GM12891 (cell line): ENCODE data around the gene FGF8.

Experiments
- PAX5 ChIP-seq: IDR thresholded peaks from 2 replicates; pipeline ENCODE4 v1.6.1; 2011; ENCODE audit warnings: low read length, moderate library complexity, mild to moderate bottlenecking; ENCODE audit not compliant: insufficient read depth, severe bottlenecking
- POLR2A ChIP-seq: IDR thresholded peaks from 2 replicates; pipeline ENCODE4 v1.6.1; 2011; ENCODE audit warnings: low read depth, low read length, control low read depth
- POLR2AphosphoS5 ChIP-seq: IDR thresholded peaks from 2 replicates; pipeline ENCODE4 v1.6.1; 2011; ENCODE audit warnings: low read depth, low read length, control low read depth
- TAF1 ChIP-seq: IDR thresholded peaks from 2 replicates; pipeline ENCODE4 v1.6.1; 2011; ENCODE audit warnings: low read depth, low read length, control low read depth

- TF ChIP-seq POLR2AphosphoS5 (no peak), POLR2A (no peak), TAF1 (no peak), PAX5 (no peak)
Measured at GRCh38 chr10:101781984-101782810, 6.3 kb upstream of the FGF8 start.
